Esophagus muscularis mucosa (tissue), 4 donors: ENCODE results near the gene INPP4B. TPM values are rescaled to one million over a fixed set of nuclear protein-coding genes. Genes with fewer than 3 reads are reported as not detected.

Experiments
- DNase-seq: peaks from one replicate; pipeline ENCODE4 v3.0.0-alpha.2; 2017; ENCODE audit errors: extremely low spot score
- H3K27ac ChIP-seq, 4 donors: fragments of 200-600 bp; sonication (generic); replicated peaks in 1 of 4; 1 replicate in 3 of 4; 2 replicates in 1 of 4; pipeline ENCODE4 v1.5.1; 2016 to 2019; ENCODE audit warnings: mild to moderate bottlenecking in 1 of 4
- H3K27me3 ChIP-seq, 4 donors: fragments of 200-600 bp; sonication (generic); one replicate each; pipeline versions ENCODE4 v1.5.1 to v1.6.0; 2016 to 2019
- H3K36me3 ChIP-seq, 4 donors: fragments of 200-600 bp; sonication (generic); one replicate each; pipeline ENCODE4 v1.5.1; 2016 to 2019
- H3K4me1 ChIP-seq, 4 donors: fragments of 200-600 bp; sonication (generic); one replicate each; pipeline ENCODE4 v1.5.1; 2016 to 2019
- H3K4me3 ChIP-seq, 4 donors: fragments of 200-600 bp; sonication (generic); 1 replicate in 2 of 4; 2 replicates in 2 of 4; pipeline ENCODE4 v1.5.1; 2016 to 2019; ENCODE audit warnings: mild to moderate bottlenecking in 4 of 4, moderate library complexity in 1 of 4
- H3K9me3 ChIP-seq, 4 donors: fragments of 200-600 bp; sonication (generic); 1 replicate in 3 of 4; 2 replicates in 1 of 4; pipeline ENCODE4 v1.5.1; 2016 to 2019
- CTCF ChIP-seq, 3 experiments: fragments of 200-600 bp in 2 of 3; fragments of 450-650 bp in 1 of 3; sonication (generic) in 2 of 3; IDR thresholded peaks; one replicate each; pipeline ENCODE4 v1.5.1; 2017 to 2019; ENCODE audit warnings: antibody characterized with exemption in 3 of 3, mild to moderate bottlenecking in 2 of 3, moderate library complexity in 1 of 3
- EP300 ChIP-seq: sonication (generic); formaldehyde crosslinking; IDR thresholded peaks from one replicate; pipeline ENCODE4 v1.6.1; 2017; ENCODE audit warnings: antibody characterized with exemption
- POLR2A ChIP-seq: fragments of 450-650 bp; IDR thresholded peaks from one replicate; pipeline ENCODE4 v1.6.1; 2017; ENCODE audit warnings: antibody characterized with exemption, moderate library complexity, mild to moderate bottlenecking, low read depth
- POLR2AphosphoS5 ChIP-seq, 2 donors: sonication (generic); formaldehyde crosslinking; IDR thresholded peaks; one replicate each; pipeline ENCODE4 v1.6.1; 2017; ENCODE audit warnings: antibody characterized with exemption in 2 of 2
- WGBS: methylation state at CpG from one replicate; pipeline ENCODE4 v1.1.5; 2018; 5-methylcytosine and 5-hydroxymethylcytosine counted together
- intact Hi-C: fragments of 100-400 bp; cut with DNase I; formaldehyde crosslinking; loops from one replicate; pipeline ENCODE4 v1.15.1; 2023
- total RNA-seq, 4 donors: library from RNA; depleted of rRNA; stranded (reverse); fragments of >200 nt; gene quantifications; one replicate each; pipeline versions ENCODE4 v1.1.0 to v1.2.1, GENCODE V29; 2016

The INPP4B gene
- total RNA-seq, 4 donors from 2014 or later = 12.7 to 23.4 (median 15.9) TPM

GRCh38 chr4:142040043-142040442, 806.1 kb downstream of the INPP4B start:
- Histone ChIP-seq H3K27ac (no peak overlapping the region), H3K9me3 (no peaks in the 10 kb centered on the region), H3K4me3 (no peak overlapping the region), H3K4me1 (no peaks in the 10 kb centered on the region), H3K27me3 (no peaks in the 10 kb centered on the region), H3K36me3 (no peaks in the 10 kb centered on the region)
- DNase-seq = no peak
- intact Hi-C loops = no loop called here
- WGBS = 74% methylated on average over 3 of the region's 3 CpGs
- TF ChIP-seq EP300 (no peak), POLR2A (no peak), CTCF (IDR thresholded peaks at IDR 0.05) (no peak), POLR2AphosphoS5 (IDR thresholded peaks at IDR 0.05) (no peak)

DNA sequence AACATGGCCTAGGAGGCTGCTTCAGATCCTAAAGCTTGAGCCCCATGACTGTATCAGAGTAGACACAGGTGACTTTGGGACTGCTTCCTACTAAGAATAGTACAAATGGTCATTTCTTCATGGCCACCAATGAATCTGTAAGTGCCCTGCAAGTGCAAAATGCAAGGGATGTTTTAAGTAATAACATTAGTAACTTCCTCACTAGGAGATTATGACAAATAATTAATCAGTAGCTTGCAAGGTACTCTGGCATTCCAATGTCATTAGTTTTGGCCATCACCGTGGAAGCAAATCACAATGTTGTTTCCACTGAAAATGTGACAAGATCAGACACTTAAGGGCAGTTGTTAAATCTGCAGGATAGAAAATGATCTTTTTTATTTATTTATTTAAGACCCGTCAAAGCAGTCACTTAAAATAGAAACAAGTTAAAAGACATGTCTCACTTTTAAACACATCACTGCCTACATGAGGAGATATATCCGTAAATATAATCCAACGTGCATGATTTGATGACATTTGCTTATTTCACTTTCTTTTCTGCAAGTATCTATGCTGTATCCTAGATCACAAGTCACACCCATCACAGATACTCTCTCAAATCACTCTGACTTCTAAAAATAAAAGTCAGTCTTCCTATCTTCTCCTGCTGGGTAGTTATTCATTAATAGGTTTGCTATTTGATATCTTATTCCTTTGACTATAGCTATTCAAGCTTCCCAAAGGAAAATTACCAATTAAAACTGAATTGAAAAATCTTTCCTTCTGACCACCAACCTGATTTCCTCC, 809.1 kb downstream of the INPP4B start:
- TF ChIP-seq EP300 (no peak), CTCF (IDR thresholded peaks at IDR 0.05) (no peak), POLR2AphosphoS5 (IDR thresholded peaks at IDR 0.05) (no peak), POLR2A (no peak)
- WGBS = 46% methylated on average over 4 of the region's 4 CpGs
- intact Hi-C loops = no loop called here
- Histone ChIP-seq H3K4me1 (no peaks in the 10 kb centered on the region), H3K27me3 (no peaks in the 10 kb centered on the region), H3K4me3 (no peak overlapping the region), H3K36me3 (no peaks in the 10 kb centered on the region), H3K27ac (no peak overlapping the region), H3K9me3 (no peaks in the 10 kb centered on the region)
- no peak for DNase-seq

GRCh38 chr4:142035566-142035965, 810.5 kb downstream of the INPP4B start:
- no peak for TF ChIP-seq POLR2A
- no peak for TF ChIP-seq POLR2AphosphoS5 (IDR thresholded peaks at IDR 0.05)
- TF ChIP-seq CTCF (IDR thresholded peaks at IDR 0.05) = no peak
- TF ChIP-seq EP300 = no peak
- intact Hi-C loops = no loop called here
- H3K36me3 ChIP-seq = no peaks in the 10 kb centered on the region
- no peak overlapping the region for H3K27ac ChIP-seq
- H3K4me1 ChIP-seq = no peaks in the 10 kb centered on the region
- no peak for DNase-seq
- H3K9me3 ChIP-seq = no peaks in the 10 kb centered on the region
- H3K4me3 ChIP-seq = no peak overlapping the region
- no peaks in the 10 kb centered on the region for H3K27me3 ChIP-seq

DNA sequence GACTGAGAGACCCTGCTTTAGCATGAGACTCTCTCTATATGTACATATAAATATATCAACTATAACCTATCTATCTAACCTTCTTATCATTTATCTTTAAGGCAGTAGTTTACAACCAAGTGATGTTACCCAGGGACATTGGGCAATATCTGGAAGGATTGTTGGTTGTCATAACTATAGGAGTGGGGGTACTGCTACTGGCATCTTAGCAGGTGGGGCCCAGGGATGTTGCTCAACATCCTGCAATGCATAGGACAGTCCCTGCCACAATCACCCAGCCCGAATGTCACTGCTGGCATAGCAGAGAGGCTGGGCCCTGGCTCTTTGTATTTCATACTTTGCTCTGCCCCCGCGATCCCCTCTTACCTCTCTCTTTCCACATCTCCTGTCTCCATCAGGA, 812.0 kb downstream of the INPP4B start:
- no peaks in the 10 kb centered on the region for H3K9me3 ChIP-seq
- H3K4me1 ChIP-seq = peaks cover 0 to 3% (median 0%) of the 10 kb centered on the region in 4 donors
- H3K27ac ChIP-seq = no peak overlapping the region
- H3K4me3 ChIP-seq = no peak overlapping the region
- WGBS = 93% methylated on average over 3 of the region's 3 CpGs
- intact Hi-C loops = no loop called here
- no peaks in the 10 kb centered on the region for H3K36me3 ChIP-seq
- no peak for DNase-seq
- TF ChIP-seq POLR2A = no peak
- TF ChIP-seq EP300 = no peak
- no peak for TF ChIP-seq CTCF (IDR thresholded peaks at IDR 0.05)
- no peak for TF ChIP-seq POLR2AphosphoS5 (IDR thresholded peaks at IDR 0.05)
- no peaks in the 10 kb centered on the region for H3K27me3 ChIP-seq

GRCh38 chr4:142030010-142030409, 816.1 kb downstream of the INPP4B start:
- TF ChIP-seq EP300 (no peak), POLR2A (no peak), POLR2AphosphoS5 (IDR thresholded peaks at IDR 0.05) (no peak), CTCF (IDR thresholded peaks at IDR 0.05) (no peak)
- no peaks in the 10 kb centered on the region for H3K9me3 ChIP-seq
- H3K27ac ChIP-seq = no peak overlapping the region
- WGBS = 48% methylated on average over 4 of the region's 4 CpGs
- intact Hi-C loops = no loop called here
- no peaks in the 10 kb centered on the region for H3K27me3 ChIP-seq
- H3K4me3 ChIP-seq = no peak overlapping the region
- peaks cover 0 to 3% (median 0%) of the 10 kb centered on the region in 4 donors for H3K4me1 ChIP-seq
- no peaks in the 10 kb centered on the region for H3K36me3 ChIP-seq
- DNase-seq = no peak
